GM18526 (cell line): ENCODE data around the gene TEX261.

Source experiments
- POLR2A ChIP-seq: IDR thresholded peaks from 3 replicates; pipeline ENCODE4 v1.6.1; 2011; ENCODE audit not compliant: insufficient read length; ENCODE audit errors: extremely low read depth

The TEX261 gene

DNA sequence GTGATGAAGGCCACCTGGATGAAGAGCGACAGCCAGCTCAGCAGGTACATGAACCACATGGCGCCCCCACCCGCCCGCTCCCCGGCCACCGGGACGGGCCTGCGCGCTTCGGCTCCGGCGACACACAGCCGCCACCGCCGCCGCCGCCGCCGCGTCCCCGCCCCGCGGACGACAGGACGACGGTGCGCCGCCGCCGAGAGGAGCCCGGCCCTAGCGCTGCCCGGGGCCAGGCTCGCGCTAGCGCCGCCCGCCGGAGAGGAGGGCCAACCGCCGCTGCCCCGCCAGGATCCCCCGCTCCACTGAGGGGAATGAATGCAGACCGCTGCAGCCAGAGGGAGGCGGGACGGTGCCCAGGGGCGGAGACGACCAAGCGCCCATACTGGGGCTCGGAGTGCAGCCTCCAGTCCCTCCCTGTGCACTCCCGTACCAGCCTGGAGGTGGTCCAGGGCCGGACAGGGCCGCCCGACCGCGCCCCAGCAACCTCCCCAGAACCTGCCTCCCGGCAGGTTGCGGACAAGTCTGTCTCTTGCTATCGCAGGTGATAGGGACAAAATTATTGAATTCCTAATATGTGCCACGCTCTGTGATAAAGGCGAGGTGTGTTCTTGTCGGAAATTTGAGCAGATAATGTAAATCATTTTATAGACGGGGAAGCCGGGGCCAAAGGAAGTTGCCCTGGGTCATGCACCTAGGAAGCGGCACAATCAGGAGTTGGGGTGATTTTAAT, at the start of gene TEX261:
TEX261 (minus strand) TSS at position 175 of the 727 bp plus-strand sequence; CDS start at position 59, 116 bp downstream.
- peak; percentile 67 for TF ChIP-seq POLR2A

DNA sequence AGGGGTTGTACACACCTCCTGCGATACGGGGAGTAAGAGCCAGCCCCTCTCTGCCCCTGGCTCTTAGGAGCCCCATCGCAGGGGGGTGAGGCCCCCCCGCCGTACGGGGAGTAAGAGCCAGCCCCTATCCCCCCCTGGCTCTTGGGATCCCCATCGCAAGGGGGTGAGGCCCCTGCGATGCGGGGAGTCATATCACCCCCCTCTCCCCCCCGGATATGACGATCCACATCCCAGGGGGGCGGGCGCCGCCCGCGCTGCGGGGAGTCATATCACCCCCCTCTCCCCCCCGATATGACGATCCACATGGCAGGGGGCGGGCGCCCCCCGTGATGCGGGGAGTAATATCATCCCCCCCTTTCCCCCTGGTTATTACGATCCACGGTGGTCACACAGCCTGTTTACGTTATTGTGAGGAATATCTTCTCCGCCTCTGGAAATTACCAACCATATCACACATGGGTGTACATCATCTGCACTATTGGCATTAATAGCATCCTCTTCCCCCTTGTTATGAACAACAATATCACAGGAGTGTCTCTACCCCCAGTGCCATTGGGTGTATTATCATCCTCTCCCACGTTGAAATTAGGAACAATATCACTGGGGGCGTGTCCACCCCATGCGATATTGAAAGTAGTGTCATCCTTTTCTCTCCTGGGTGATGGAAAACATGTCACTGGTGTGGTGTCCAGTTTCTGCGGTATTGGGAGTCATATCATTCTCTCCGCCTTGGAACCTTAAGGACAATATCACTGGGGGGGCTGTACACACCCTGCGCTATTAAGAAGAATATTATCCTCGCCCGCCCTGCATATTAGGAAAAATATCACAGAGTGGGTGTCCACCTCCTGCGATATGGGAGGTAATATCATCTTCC, 49.1 kb upstream of the TEX261 start:
- no peak for TF ChIP-seq POLR2A

DNA sequence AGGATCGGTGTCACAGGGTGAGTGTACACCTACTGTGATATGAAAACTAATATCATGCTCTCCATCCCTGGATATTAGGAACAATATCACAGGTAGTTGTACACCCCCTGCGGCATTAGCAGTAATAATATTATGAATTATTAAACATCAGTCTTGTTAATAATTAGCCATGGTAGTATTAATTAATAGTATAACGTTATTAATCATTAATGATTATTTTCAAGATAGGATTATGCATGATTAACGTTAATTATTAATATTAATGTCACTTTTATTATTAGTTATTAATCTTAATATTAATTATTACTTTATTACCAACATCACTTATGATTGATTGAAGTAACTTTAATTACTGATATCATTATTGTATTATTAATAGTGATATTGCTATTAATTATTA, 47.6 kb upstream of the TEX261 start:
- TF ChIP-seq POLR2A, result no peak

DNA sequence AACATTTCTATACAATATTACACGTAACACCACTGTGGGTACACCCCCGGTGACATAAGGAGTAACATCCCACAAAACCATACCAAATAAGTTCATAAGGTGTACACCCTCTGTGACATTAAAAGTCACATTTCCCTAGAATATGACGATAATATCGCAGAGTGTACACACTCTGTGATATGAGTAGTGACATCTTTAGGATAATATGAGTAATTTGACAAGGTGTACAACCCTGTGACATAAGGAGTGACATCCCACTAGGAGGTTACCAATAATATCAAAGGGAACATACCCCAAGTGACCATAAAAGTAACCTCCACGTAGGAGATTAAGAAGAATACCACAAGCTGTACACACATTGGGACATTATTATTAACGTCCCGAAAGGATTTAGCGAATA, 24.0 kb upstream of the TEX261 start:
- no peak for TF ChIP-seq POLR2A

DNA sequence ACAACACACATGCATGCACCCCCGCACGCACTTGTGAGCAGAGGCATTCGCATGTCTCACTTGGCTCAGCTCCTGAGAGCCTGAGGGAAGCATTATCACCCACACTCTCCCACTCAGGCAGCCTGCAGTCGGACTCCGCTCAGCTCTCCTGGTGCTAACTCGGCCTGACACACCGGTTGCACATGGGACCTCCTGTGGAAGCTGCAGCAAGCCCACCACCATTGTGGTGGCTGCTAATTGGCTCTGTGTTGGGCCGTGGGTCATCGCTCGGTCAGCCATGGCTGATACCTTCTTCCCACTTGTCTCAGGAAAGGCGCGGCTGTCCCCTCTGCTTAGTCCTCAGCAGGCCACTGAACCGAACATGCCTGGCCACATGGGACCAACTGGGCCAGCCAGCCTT, 13.7 kb upstream of the TEX261 start:
- no peak for TF ChIP-seq POLR2A

DNA sequence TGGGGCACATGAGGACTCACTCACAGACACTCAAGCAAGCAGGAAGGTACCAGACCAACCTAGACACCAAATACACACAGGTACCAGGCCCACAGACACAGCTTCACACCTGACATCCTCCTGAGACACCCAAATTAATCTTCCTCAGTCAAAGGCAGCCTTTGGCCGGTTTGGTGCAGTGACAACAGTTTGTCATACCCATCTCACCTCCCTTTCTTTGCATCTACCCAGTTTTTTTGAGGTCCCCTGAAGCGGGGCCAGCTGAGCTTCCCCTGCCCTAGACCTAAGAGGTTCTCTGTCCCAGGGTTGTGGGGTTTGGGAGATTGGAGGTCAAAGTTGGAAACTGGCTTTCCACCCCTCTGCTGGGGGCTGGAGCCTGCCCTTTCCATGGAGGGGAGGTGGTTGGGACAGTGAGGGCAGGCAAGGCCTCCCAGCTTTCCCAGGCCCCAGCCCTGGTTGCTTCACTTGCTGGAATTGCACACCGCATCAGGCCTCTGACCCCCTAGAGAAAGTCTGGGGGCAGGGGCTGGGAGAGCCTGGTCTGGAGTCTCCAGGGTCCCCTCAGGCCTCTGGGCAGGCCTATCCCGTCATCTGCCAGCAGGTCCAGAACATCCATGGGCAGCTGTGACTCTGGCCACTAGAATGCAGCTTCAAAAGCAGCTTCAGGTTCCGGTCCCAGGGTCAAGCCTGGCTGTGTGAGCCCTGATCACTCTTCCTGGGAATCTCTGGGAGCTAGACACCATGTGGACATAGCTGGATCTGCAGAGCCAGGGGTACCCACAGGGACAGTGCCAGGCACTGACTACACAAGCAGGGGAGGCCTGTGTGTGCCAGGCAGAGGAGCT, 12.5 kb upstream of the TEX261 start:
- TF ChIP-seq POLR2A, result no peak

DNA sequence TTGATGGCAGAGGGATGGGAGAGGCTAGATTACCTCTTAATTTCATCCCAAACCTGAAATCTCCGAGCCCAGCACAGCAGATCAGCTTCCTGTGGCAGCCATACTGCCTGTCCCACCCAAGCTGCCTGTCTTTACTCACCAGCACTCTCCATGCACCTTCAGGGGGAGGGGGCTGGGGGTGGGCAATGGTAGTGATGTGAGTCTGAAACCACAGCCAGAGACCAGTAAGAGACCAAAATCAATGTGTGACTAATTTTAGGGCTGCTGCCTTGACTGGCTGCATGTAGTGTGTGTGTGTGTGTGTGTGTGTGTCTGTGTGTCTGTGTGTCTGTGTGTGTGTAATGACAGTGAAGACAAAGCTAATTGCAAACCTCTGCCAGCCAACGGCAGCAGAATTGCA, 11.7 kb upstream of the TEX261 start:
- no peak for TF ChIP-seq POLR2A

GRCh38 chr2:71005271-71006202, 10.9 kb upstream of the TEX261 start:
- no peak for TF ChIP-seq POLR2A

DNA sequence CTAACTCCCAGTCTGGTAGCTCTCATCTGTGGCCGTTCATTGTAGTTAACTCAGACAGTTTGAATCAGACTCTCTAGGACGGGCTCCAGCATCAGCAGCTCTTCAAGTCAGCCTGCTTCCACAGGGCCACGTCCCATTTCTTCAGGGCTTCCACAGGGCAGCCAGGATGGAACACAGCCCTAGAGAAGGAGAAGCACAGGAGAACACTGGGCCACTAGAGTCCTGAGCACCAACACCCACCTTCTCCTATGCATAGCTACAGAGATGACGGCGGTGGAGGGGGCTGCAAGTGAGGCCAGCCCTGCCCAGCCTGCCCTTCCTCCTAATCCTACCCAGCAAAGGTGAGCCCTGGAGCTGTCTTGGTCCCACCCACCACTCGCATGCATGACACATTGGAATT, 10.2 kb upstream of the TEX261 start:
- TF ChIP-seq POLR2A, result no peak

GRCh38 chr2:71003966-71004755, 9.5 kb upstream of the TEX261 start:
- TF ChIP-seq POLR2A, result no peak

DNA sequence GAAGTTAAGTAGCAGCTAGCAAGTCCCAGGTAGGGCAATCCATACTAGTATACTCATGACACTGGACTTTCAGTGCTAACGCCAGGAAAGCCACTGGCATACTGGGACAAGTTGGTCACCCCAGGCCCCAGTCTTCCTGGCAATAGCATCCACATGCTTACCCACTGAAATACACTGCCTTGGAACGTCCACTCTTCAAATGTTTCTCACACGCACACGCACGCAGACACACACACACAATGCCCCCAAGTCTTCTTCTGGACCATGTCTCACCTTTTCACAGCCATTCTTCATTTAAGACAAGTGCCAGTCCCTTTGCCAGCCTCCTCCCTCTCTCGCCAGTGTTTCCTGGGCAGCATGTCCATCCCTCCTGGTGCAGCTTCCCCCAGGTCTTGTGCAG, 8.7 kb upstream of the TEX261 start:
- no peak for TF ChIP-seq POLR2A

GRCh38 chr2:71001981-71002570, 7.4 kb upstream of the TEX261 start:
- no peak for TF ChIP-seq POLR2A

- no peak for TF ChIP-seq POLR2A
These were observed 6.9 kb upstream of the TEX261 start for GRCh38 chr2:71001592-71001927.
